Esophagus muscularis mucosa (tissue), 4 donors: ENCODE results near the gene N4BP2L2.

ENCODE experiments used
- CTCF ChIP-seq, 3 experiments: fragments of 200-600 bp in 2 of 3; fragments of 450-650 bp in 1 of 3; sonication (generic) in 2 of 3; IDR thresholded peaks; one replicate each; pipeline ENCODE4 v1.5.1; 2017 to 2019; ENCODE audit warnings: antibody characterized with exemption in 3 of 3, mild to moderate bottlenecking in 2 of 3, moderate library complexity in 1 of 3
- EP300 ChIP-seq: sonication (generic); formaldehyde crosslinking; IDR thresholded peaks from one replicate; pipeline ENCODE4 v1.6.1; 2017; ENCODE audit warnings: antibody characterized with exemption
- POLR2A ChIP-seq: fragments of 450-650 bp; IDR thresholded peaks from one replicate; pipeline ENCODE4 v1.6.1; 2017; ENCODE audit warnings: antibody characterized with exemption, moderate library complexity, mild to moderate bottlenecking, low read depth
- POLR2AphosphoS5 ChIP-seq, 2 donors: sonication (generic); formaldehyde crosslinking; IDR thresholded peaks; one replicate each; pipeline ENCODE4 v1.6.1; 2017; ENCODE audit warnings: antibody characterized with exemption in 2 of 2

DNA sequence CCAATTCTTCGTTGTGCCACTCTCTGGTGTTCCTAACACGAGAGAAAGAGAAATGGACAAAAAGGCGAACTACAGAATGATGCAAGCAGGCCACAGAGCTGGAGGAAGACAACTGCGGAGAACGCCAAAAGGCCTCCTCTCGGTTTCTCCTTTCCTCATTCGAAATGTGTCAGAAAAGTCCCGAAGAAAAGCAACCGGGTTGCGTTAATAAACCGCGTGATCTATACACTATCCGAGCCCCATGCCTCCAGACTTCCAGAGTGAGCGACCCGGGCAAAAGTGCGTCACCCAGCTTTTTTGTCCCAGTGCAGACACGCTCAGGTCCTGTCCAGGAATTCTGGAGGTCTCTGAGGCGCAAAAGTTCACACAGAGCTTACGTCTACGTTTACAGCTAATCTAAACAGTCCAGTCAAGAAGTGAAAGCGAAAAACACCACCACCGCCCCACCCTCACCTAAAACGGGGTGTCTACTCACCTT lies 413 bp downstream of the N4BP2L2 start:
- TF ChIP-seq POLR2A: no peak
- no peak for TF ChIP-seq CTCF (IDR thresholded peaks at IDR 0.05)
- TF ChIP-seq POLR2AphosphoS5 (IDR thresholded peaks at IDR 0.05): no peak
- no peak for TF ChIP-seq EP300
